Fibroblast of villous mesenchyme (primary cell): ENCODE results near the gene AKIRIN2. TPM values are rescaled to one million over a fixed set of nuclear protein-coding genes. Genes with fewer than 3 reads are reported as not detected.

Source experiments
- DNase-seq: peaks from one replicate; pipeline ENCODE4 v3.0.0-alpha.2; 2010; ENCODE audit warnings: low read depth
- H3K4me3 ChIP-seq: 2 replicates; pipeline ENCODE4 v1.5.1; 2011; ENCODE audit warnings: low read depth, mild to moderate bottlenecking, low read length
- CTCF ChIP-seq: IDR thresholded peaks from 2 replicates; pipeline ENCODE4 v1.5.1; 2012; ENCODE audit warnings: low read depth, mild to moderate bottlenecking, low read length; ENCODE audit not compliant: insufficient read depth
- total RNA-seq: library from RNA; depleted of rRNA; stranded (reverse); fragments of >200 nt; gene quantifications from 2 replicates; pipeline ENCODE4 v1.2.3, GENCODE V29; 2012

AKIRIN2 gene
- total RNA-seq, 1 donor = 17.7 TPM

GRCh38 chr6:87675004-87675681 is 26.9 kb downstream of the AKIRIN2 start:
- no peak for TF ChIP-seq CTCF

GRCh38 chr6:87674290-87674689 is 27.7 kb downstream of the AKIRIN2 start:
- no peak overlapping the region for H3K4me3 ChIP-seq
- no peak for DNase-seq
- TF ChIP-seq CTCF = no peak

More at GRCh38 chr6:87675004-87675681, 26.9 kb downstream of the AKIRIN2 start:
- H3K4me3 ChIP-seq = no peak overlapping the region
- no peak for DNase-seq

- DNase-seq = no peak
- TF ChIP-seq CTCF = no peak
- H3K4me3 ChIP-seq = no peak overlapping the region
Measured at GRCh38 chr6:87673237-87673636, 28.8 kb downstream of the AKIRIN2 start.

- TF ChIP-seq CTCF = no peak
- DNase-seq = no peak
- no peak overlapping the region for H3K4me3 ChIP-seq
Measured at GRCh38 chr6:87672641-87673040, 29.4 kb downstream of the AKIRIN2 start.

- H3K4me3 ChIP-seq = no peak overlapping the region
- no peak for TF ChIP-seq CTCF
- peak; percentile 90 for DNase-seq
Measured at GRCh38 chr6:87671555-87672029, 30.4 kb downstream of the AKIRIN2 start.

- no peak overlapping the region for H3K4me3 ChIP-seq
- DNase-seq = no peak
- no peak for TF ChIP-seq CTCF
Measured at GRCh38 chr6:87670707-87671106, 31.3 kb downstream of the AKIRIN2 start.

- TF ChIP-seq CTCF = no peak
- H3K4me3 ChIP-seq = no peak overlapping the region
- no peak for DNase-seq
Measured at GRCh38 chr6:87669051-87669450, 33.0 kb downstream of the AKIRIN2 start.
